GM06990 (cell line): Measurements from ENCODE around the gene TRAPPC14.
"Not testable (repeated sequence)": the region's sequence is repeated elsewhere in the genome, so short reads cannot be mapped to it uniquely, and the experiment has no call there.

Source experiments
- DNase-seq: peaks from one replicate; pipeline ENCODE4 v3.0.0-alpha.2; 2011; ENCODE audit not compliant: insufficient read length; ENCODE audit errors: extremely low read depth
- H3K27me3 ChIP-seq: replicated peaks from 2 replicates; pipeline ENCODE4 v1.6.0; 2011; ENCODE audit warnings: low read length; ENCODE audit not compliant: control insufficient read depth, insufficient read depth
- H3K36me3 ChIP-seq: 2 replicates; pipeline ENCODE4 v1.5.1; 2011; ENCODE audit warnings: low read length; ENCODE audit not compliant: control insufficient read depth, insufficient read depth
- H3K4me3 ChIP-seq: replicated peaks from 2 replicates; pipeline ENCODE4 v1.5.1; 2011; ENCODE audit warnings: low read depth, mild to moderate bottlenecking, control low read depth, low read length
- CTCF ChIP-seq: IDR thresholded peaks from 2 replicates; pipeline ENCODE4 v1.5.1; 2011; ENCODE audit warnings: low read length, control low read depth, mild to moderate bottlenecking, inconsistent platforms; ENCODE audit not compliant: insufficient read depth, poor library complexity, severe bottlenecking

Gene TRAPPC14

GRCh38 chr7:100148225-100148558, 10.3 kb downstream of the TRAPPC14 start:
- Histone ChIP-seq H3K27me3 (no peaks in the 10 kb centered on the region), H3K4me3 (peak overlapping the region; percentile 60), H3K36me3 (peaks cover 3% of the 10 kb centered on the region)
- no peak for TF ChIP-seq CTCF
- no peak for DNase-seq

- no peak for DNase-seq
- H3K36me3 ChIP-seq: peaks cover 3% of the 10 kb centered on the region
- no peak for TF ChIP-seq CTCF
- no peak overlapping the region for H3K4me3 ChIP-seq
- H3K27me3 ChIP-seq: no peaks in the 10 kb centered on the region
These were observed 11.2 kb downstream of the TRAPPC14 start for GRCh38 chr7:100147278-100147677.

GRCh38 chr7:100146350-100146749, 12.2 kb downstream of the TRAPPC14 start:
- H3K4me3 ChIP-seq, H3K27me3 ChIP-seq, DNase-seq, H3K36me3 ChIP-seq: not testable (repeated sequence)

- Histone ChIP-seq H3K4me3 (no peak overlapping the region), H3K27me3 (no peaks in the 10 kb centered on the region), H3K36me3 (no peaks in the 10 kb centered on the region)
- no peak for TF ChIP-seq CTCF
- DNase-seq: no peak
These were observed 16.1 kb downstream of the TRAPPC14 start for GRCh38 chr7:100142461-100142860.

GRCh38 chr7:100141555-100141949, 17.0 kb downstream of the TRAPPC14 start:
- TF ChIP-seq CTCF: no peak
- Histone ChIP-seq H3K27me3 (no peaks in the 10 kb centered on the region), H3K4me3 (no peak overlapping the region), H3K36me3 (no peaks in the 10 kb centered on the region)
- DNase-seq: no peak

- no peak for TF ChIP-seq CTCF
- DNase-seq: no peak
- H3K4me3 ChIP-seq: no peak overlapping the region
- H3K27me3 ChIP-seq: no peaks in the 10 kb centered on the region
- H3K36me3 ChIP-seq: no peaks in the 10 kb centered on the region
These were observed 20.4 kb downstream of the TRAPPC14 start for GRCh38 chr7:100137851-100138760.
